Astrocyte (in vitro differentiated cells and primary cell): ENCODE measurements around the gene ZNF385B. TPM values are rescaled to one million over a fixed set of nuclear protein-coding genes. Genes with fewer than 3 reads are reported as not detected.
A peak's percentile ranks its signal among the peaks of the same experiment; 100 is the strongest.

Experiments
- DNase-seq: peaks from one replicate; pipeline ENCODE4 v3.0.0-alpha.2; 2010; ENCODE audit warnings: low read depth
- FAIRE-seq: peaks from 2 replicates; lab custom pipeline; 2011; peaks lifted over from hg19 to GRCh38; lab: Jason Lieb, UNC
- H2AFZ ChIP-seq: 2 replicates; pipeline ENCODE4 v1.6.0; 2012; ENCODE audit warnings: low read depth, low read length, inconsistent platforms
- H3K27ac ChIP-seq: 2 replicates; pipeline ENCODE4 v1.5.1; 2011; ENCODE audit warnings: low read depth, low read length, inconsistent platforms
- H3K27me3 ChIP-seq: 2 replicates; pipeline ENCODE4 v1.6.0; 2011; ENCODE audit warnings: low read length, inconsistent platforms; ENCODE audit not compliant: insufficient read depth
- H3K36me3 ChIP-seq: 2 replicates; pipeline ENCODE4 v1.5.1; 2011; ENCODE audit warnings: low read length, inconsistent platforms; ENCODE audit not compliant: insufficient read depth
- H3K4me1 ChIP-seq: 2 replicates; pipeline ENCODE4 v1.5.1; 2011; ENCODE audit warnings: low read length, inconsistent platforms; ENCODE audit not compliant: insufficient read depth
- H3K4me2 ChIP-seq: 2 replicates; pipeline ENCODE4 v1.6.0; 2012; ENCODE audit warnings: low read length, inconsistent platforms
- H3K4me3 ChIP-seq: 2 replicates; pipeline ENCODE4 v1.5.1; 2011; ENCODE audit warnings: low read depth, mild to moderate bottlenecking, low read length, inconsistent platforms; ENCODE audit not compliant: insufficient read depth
- H3K79me2 ChIP-seq: 2 replicates; pipeline ENCODE4 v1.6.0; 2012; ENCODE audit warnings: mild to moderate bottlenecking, low read length, inconsistent platforms; ENCODE audit not compliant: insufficient read depth
- H3K9ac ChIP-seq: 2 replicates; pipeline ENCODE4 v1.6.0; 2012; ENCODE audit warnings: mild to moderate bottlenecking, low read length, inconsistent platforms
- H3K9me3 ChIP-seq: 2 replicates; pipeline ENCODE4 v1.5.1; 2012; ENCODE audit warnings: low read depth, mild to moderate bottlenecking, low read length, inconsistent platforms; ENCODE audit not compliant: insufficient read depth
- H4K20me1 ChIP-seq: 2 replicates; pipeline ENCODE4 v1.6.0; 2012; ENCODE audit warnings: low read length, inconsistent platforms; ENCODE audit not compliant: insufficient read depth
- H3K27ac Mint-ChIP-seq: one replicate; pipeline ENCODE4 v1.8.0; 2021; ENCODE audit warnings: mild to moderate bottlenecking, mixed read lengths; ENCODE audit not compliant: unreplicated experiment
- H3K27me3 Mint-ChIP-seq: one replicate; pipeline ENCODE4 v1.8.0; 2021; ENCODE audit warnings: low read depth, mixed read lengths; ENCODE audit not compliant: unreplicated experiment
- H3K36me3 Mint-ChIP-seq: one replicate; pipeline ENCODE4 v1.8.0; 2021; ENCODE audit warnings: low read depth, mixed read lengths; ENCODE audit not compliant: unreplicated experiment
- H3K4me1 Mint-ChIP-seq: one replicate; pipeline ENCODE4 v1.8.0; 2021; ENCODE audit warnings: low read depth, mixed read lengths; ENCODE audit not compliant: unreplicated experiment
- H3K4me3 Mint-ChIP-seq: one replicate; pipeline ENCODE4 v1.8.0; 2021; ENCODE audit warnings: mild to moderate bottlenecking, moderate library complexity, mixed read lengths; ENCODE audit not compliant: unreplicated experiment
- H3K9me3 Mint-ChIP-seq: one replicate; pipeline ENCODE4 v1.8.0; 2021; ENCODE audit warnings: mild to moderate bottlenecking, mixed read lengths; ENCODE audit not compliant: unreplicated experiment
- EZH2 ChIP-seq: IDR thresholded peaks from 2 replicates; pipeline ENCODE4 v1.6.1; 2012; ENCODE audit warnings: mild to moderate bottlenecking, low read length, inconsistent platforms; ENCODE audit not compliant: insufficient read depth
- total RNA-seq: library from RNA; stranded (reverse); gene quantifications from 2 replicates; pipeline ENCODE4 v1.2.1, GENCODE V29; 2021
- TF ChIP-seq, protein P1 (sequence below): IDR thresholded peaks from 2 replicates; pipeline ENCODE4 v1.5.1; 2011; ENCODE audit warnings: low read depth, mild to moderate bottlenecking, inconsistent platforms, low read length, moderate library complexity; ENCODE audit not compliant: insufficient read depth

ZNF385B gene
- total RNA-seq, 1 donor from 2014 or later: 0.27 TPM

DNA sequence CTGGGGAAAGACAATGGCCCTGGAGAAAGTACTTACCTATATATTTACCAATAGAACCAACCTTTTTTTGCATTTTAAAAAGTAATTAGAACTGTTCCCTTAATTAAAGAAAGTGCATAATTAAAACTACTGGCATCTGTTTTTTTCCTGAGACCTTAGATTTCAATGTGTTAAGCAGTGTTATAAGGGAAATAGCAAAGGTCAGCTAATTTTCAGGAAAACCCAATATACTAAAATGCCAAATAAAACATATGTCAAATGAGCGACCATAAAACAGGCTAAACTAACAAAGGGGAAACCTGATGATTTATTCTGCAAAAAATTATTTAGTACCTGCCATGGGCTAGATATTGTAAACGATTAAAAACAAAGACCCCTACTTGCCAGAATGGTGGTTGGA lies 372.8 kb downstream of the ZNF385B start:
- Mint-ChIP-seq H3K36me3 (no peaks in the 10 kb centered on the region), H3K9me3 (no peaks in the 10 kb centered on the region), H3K4me1 (no peaks in the 10 kb centered on the region), H3K27ac (no peak overlapping the region), H3K4me3 (no peak overlapping the region), H3K27me3 (no peaks in the 10 kb centered on the region)
- FAIRE-seq (no peak), DNase-seq (no peak)
- no peaks in the 10 kb centered on the region for H4K20me1 ChIP-seq
- no peaks in the 10 kb centered on the region for H3K9me3 ChIP-seq
- H3K27me3 ChIP-seq: no peaks in the 10 kb centered on the region
- no peak overlapping the region for H3K4me2 ChIP-seq
- no peak overlapping the region for H3K27ac ChIP-seq
- TF ChIP-seq EZH2: no peak
- TF ChIP-seq, protein P1, sequence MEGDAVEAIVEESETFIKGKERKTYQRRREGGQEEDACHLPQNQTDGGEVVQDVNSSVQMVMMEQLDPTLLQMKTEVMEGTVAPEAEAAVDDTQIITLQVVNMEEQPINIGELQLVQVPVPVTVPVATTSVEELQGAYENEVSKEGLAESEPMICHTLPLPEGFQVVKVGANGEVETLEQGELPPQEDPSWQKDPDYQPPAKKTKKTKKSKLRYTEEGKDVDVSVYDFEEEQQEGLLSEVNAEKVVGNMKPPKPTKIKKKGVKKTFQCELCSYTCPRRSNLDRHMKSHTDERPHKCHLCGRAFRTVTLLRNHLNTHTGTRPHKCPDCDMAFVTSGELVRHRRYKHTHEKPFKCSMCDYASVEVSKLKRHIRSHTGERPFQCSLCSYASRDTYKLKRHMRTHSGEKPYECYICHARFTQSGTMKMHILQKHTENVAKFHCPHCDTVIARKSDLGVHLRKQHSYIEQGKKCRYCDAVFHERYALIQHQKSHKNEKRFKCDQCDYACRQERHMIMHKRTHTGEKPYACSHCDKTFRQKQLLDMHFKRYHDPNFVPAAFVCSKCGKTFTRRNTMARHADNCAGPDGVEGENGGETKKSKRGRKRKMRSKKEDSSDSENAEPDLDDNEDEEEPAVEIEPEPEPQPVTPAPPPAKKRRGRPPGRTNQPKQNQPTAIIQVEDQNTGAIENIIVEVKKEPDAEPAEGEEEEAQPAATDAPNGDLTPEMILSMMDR: no peak
- H3K79me2 ChIP-seq: no peaks in the 10 kb centered on the region
- H3K9ac ChIP-seq: no peak overlapping the region
- H3K4me3 ChIP-seq: no peak overlapping the region
- no peak overlapping the region for H2AFZ ChIP-seq
- H3K4me1 ChIP-seq: no peaks in the 10 kb centered on the region
- H3K36me3 ChIP-seq: no peaks in the 10 kb centered on the region

DNA sequence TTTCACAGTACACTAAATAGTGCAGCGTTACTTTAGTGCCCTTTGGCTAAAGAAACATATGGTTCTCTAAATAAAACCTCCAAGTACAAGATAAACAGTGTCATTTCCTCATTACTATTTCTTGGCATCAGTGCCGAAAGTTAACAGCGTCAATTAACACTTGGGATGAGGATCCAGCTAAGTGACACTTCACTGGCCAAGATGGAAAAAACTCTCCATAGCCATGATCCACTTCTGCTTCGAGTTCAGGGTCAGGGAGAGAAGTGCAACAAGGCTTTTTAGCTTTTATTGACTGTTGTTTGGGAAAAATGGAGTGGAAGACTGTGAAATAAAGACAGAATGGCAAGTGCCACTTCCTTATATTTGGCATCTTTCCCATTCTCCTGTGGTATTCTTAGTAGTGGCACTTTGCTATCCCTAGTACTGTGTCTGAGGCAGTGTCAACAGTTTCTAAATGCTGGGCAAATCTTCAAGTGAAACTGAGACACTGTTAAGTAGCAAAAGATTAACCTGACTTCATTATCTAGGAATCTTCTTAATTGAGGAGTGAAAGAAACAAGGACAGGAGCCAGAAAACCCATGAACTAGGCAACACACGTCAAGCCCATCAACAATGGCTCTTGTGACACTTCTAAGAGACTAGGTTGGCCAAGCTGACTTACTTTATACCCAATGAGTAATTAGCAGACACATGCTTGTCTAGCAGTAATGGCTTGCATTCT lies 374.2 kb downstream of the ZNF385B start:
- no peaks in the 10 kb centered on the region for H3K36me3 Mint-ChIP-seq
- H3K27ac ChIP-seq: no peak overlapping the region
- H3K27ac Mint-ChIP-seq: no peak overlapping the region
- H3K79me2 ChIP-seq: no peaks in the 10 kb centered on the region
- H2AFZ ChIP-seq: no peak overlapping the region
- DNase-seq (no peak), FAIRE-seq (peak; percentile 13)
- no peaks in the 10 kb centered on the region for H3K9me3 ChIP-seq
- no peak overlapping the region for H3K4me3 Mint-ChIP-seq
- TF ChIP-seq EZH2: no peak
- TF ChIP-seq, protein P1: no peak
- no peak overlapping the region for H3K9ac ChIP-seq
- H3K4me2 ChIP-seq: no peak overlapping the region
- no peak overlapping the region for H3K4me3 ChIP-seq
- H3K27me3 ChIP-seq: no peaks in the 10 kb centered on the region
- H3K9me3 Mint-ChIP-seq: no peaks in the 10 kb centered on the region
- no peaks in the 10 kb centered on the region for H3K4me1 Mint-ChIP-seq
- no peaks in the 10 kb centered on the region for H3K4me1 ChIP-seq
- no peaks in the 10 kb centered on the region for H3K36me3 ChIP-seq
- no peaks in the 10 kb centered on the region for H4K20me1 ChIP-seq
- H3K27me3 Mint-ChIP-seq: no peaks in the 10 kb centered on the region

DNA sequence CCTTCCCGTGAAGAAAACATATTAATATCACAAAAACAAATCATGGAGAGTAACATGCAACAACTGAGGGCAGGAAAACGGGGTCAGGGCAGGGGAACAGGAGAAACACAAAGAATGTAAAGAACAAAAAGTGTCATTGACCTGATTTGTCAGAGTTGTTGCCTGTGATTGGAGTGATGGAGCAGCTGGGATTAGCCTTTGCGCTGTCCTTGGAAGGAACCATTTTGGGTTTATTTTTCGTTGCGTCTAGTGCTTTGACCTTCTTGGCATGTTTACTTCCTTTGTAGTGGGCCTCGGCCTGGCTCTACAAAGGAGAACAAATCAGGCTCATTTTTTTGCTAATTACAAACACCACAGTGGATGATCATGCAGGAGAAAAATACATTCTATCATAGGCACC lies 378.3 kb downstream of the ZNF385B start:
- H3K27me3 ChIP-seq: no peaks in the 10 kb centered on the region
- Mint-ChIP-seq H3K4me1 (no peaks in the 10 kb centered on the region), H3K9me3 (no peaks in the 10 kb centered on the region), H3K27me3 (no peaks in the 10 kb centered on the region), H3K36me3 (no peaks in the 10 kb centered on the region), H3K4me3 (no peak overlapping the region), H3K27ac (no peak overlapping the region)
- no peaks in the 10 kb centered on the region for H3K36me3 ChIP-seq
- no peaks in the 10 kb centered on the region for H4K20me1 ChIP-seq
- no peak overlapping the region for H3K27ac ChIP-seq
- no peak for DNase-seq
- TF ChIP-seq, protein P1: no peak
- TF ChIP-seq EZH2: no peak
- H3K9ac ChIP-seq: no peak overlapping the region
- no peaks in the 10 kb centered on the region for H3K4me1 ChIP-seq
- no peak overlapping the region for H3K4me3 ChIP-seq
- no peak overlapping the region for H3K4me2 ChIP-seq
- no peak overlapping the region for H2AFZ ChIP-seq
- no peak for FAIRE-seq
- no peaks in the 10 kb centered on the region for H3K79me2 ChIP-seq
- no peaks in the 10 kb centered on the region for H3K9me3 ChIP-seq
